AG20443 (cell line): ENCODE results near the gene SH3D21.

ENCODE experiments used
- DNase-seq: peaks from one replicate; pipeline ENCODE4 v3.0.0; 2012; ENCODE audit warnings: low spot score, mixed read lengths

The SH3D21 gene

GRCh38 chr1:36330940-36331339 lies 24.8 kb downstream of the SH3D21 start:
- DNase-seq = no peak

DNA sequence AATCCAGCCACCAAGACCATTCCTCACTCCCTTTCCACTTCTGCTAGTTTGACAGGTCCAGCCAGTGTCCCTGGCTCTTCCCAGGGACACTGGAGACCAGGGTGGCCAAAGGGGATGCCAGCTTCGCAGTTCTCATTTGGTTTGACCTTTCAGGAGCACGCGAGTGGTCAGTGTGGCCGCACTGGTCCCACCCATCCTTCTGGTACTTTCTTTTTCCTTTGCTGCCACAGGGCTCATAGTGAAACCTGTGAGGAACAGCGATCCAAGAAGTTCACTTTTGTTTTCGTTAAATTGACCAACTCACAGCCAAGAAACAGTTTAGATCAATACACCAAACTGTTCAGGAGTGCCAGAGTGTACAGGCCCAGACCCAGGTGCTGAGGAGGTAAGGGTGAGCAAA lies 31.7 kb downstream of the SH3D21 start:
- no peak for DNase-seq

DNA sequence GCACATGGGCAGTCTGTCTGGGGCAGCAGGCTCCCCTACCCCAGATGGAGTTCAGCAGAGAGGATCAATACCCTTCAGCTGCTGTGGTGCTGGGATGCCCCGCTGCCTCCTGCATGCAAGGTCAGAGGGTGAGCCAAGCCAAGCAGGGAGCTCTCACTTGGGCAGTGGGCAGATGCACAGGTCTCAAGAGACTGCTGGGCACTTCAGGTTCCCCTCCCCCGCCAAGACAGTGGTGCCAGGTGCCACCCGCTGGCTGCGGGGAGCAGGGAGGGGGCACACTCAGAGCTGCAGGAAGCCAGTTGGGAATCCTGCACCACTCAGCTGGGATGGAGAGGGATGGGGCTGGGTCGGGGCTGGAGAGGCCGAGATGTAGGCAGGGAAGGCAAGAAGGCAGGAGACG lies 33.0 kb downstream of the SH3D21 start:
- DNase-seq = no peak

DNA sequence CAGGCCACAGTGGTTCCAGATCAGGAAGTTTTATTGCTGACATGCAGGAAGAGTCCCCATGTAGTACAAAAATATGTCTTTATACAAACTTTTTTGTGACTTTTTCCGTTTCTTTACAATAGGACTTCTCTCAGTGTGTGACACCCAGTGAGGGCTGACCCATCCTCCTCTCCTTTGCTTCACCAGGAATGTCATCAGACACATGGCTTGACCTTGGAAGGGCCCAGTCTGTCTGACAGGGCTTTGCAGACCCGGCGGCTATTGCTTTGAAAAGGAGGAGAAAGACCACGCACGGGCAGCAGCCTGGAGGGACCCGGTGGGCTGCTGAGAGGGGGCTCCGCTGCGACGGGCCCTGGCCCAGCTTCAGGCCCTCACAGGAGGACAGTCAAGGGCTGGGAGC lies 33.4 kb downstream of the SH3D21 start:
- DNase-seq = no peak

GRCh38 chr1:36341626-36342320 lies 35.6 kb downstream of the SH3D21 start:
- DNase-seq = no peak

GRCh38 chr1:36342426-36343185 lies 36.4 kb downstream of the SH3D21 start:
- DNase-seq = peak; percentile 77

- DNase-seq = no peak
Measured at GRCh38 chr1:36343651-36344394, 37.7 kb downstream of the SH3D21 start.

DNA sequence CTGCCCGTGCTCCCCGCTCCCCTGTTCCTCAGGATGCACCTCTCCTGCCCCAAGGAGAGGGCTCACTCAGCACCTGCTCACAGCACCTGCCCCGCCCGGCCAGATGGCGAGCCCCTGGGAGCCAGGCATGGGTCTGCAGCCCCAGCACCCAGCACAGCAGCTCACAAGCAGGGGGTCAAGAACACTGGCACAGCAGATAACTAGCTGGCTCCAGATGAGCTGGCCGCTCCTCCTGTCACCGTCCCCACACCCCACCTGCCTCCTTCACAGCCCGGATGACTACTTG lies 38.2 kb downstream of the SH3D21 start:
- no peak for DNase-seq

DNA sequence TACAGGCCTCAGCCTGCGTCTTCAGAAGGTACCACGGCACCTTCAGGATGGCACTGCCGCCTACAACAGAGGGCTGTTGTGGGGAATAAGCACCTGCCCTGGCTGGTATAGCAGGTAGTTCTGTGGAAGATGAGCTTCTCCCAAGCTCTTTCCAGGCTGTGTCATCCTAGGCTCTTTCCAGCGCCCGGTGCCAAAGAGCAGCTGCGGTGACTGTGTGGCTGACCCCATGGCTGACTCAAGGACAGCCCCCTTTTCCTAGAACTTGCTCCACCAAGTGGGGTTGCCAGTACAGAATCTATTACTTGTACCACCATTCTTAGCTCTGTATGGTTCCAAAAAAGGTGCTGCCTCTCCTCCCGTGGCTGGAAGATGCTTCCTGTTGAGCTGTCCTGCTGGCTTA lies 39.2 kb downstream of the SH3D21 start:
- no peak for DNase-seq

GRCh38 chr1:36346741-36347370 lies 40.7 kb downstream of the SH3D21 start:
- DNase-seq = no peak

DNA sequence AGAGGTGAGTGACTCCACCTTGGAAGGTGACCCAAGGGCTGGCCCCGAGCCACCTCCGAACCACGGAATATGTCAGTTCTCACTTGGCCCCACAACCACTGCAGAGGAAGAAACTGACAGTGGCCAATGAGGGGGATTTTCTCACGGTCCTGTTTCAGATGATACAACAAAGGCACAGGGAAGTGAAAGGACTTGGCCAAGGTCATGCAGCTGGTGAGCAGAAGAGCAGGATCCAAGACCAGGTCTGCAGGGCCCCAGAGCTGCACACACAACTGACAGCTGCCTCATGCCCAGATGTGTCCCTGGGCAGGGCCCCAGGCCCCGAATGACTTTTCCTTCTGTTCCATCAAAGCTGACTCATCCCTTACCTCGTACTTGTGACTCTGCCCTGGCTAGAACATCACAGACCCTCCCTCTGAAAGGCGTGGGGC lies 43.1 kb downstream of the SH3D21 start:
- peak; percentile 31 for DNase-seq

- DNase-seq = peak; percentile 48
Measured at GRCh38 chr1:36349839-36350238, 43.7 kb downstream of the SH3D21 start.

DNA sequence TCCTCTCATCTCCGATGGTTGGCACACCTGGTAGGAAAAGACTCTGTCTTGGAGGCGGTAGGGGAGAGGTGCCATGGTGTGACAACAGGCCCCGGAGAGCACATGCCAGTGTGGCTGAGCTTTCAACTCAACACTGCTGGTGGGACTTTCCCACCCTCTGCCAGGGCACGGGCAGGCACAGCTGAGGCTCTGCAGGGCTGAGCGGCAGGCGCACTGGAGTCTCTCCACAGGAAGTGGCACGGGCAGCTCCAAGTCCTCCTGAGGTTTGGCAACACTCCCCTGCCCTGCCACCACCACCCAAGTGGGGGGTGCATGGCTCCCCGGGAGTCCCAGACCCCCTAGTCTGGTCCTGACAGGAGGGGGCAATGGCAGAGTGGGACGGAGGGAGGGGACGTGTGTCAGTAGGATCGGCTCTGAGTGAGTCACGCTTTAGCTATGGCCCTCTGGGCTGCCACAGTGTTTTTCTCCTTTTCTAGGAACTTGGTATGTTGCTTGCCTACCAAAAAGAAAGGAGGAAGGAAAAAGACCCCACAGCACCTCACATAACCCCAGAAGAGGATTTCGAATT lies 44.6 kb downstream of the SH3D21 start:
- peak; percentile 89 for DNase-seq

DNA sequence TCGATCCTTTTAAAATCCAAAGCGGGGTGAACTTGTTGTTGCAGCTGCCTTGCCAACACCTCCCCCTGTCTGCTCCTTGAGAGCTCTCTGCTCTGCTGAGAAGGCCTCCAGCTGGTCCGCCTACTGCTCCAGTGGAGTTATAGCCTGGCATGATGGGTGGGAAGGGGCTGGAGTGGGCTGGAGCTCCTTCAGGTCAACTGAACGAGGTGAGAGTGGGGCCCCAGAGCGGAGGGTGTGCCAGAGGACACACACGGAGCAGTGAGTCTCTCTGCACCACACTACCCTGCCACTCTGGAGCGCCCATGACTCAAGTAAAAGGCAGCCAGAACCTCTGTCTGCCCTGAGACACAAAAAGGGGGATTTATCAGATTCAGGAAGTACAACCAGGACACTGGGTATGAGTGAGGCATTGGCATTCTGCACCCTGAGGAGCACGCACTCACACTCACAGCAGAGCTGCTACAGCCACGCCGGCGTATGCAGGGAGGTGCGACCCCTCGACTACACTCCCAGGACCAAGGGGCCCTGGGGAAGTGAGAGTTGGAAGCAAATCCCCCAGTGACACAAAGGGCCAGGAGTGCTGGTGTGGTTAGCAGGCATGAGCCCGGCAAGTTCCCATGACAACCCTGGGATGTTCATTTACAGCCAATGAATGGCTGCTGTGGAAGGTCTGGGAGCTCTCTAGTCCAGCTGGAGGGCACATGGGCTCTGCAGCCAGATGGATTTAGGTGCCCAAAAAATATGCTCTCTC lies 45.2 kb downstream of the SH3D21 start:
- peak; percentile 87 for DNase-seq

DNA sequence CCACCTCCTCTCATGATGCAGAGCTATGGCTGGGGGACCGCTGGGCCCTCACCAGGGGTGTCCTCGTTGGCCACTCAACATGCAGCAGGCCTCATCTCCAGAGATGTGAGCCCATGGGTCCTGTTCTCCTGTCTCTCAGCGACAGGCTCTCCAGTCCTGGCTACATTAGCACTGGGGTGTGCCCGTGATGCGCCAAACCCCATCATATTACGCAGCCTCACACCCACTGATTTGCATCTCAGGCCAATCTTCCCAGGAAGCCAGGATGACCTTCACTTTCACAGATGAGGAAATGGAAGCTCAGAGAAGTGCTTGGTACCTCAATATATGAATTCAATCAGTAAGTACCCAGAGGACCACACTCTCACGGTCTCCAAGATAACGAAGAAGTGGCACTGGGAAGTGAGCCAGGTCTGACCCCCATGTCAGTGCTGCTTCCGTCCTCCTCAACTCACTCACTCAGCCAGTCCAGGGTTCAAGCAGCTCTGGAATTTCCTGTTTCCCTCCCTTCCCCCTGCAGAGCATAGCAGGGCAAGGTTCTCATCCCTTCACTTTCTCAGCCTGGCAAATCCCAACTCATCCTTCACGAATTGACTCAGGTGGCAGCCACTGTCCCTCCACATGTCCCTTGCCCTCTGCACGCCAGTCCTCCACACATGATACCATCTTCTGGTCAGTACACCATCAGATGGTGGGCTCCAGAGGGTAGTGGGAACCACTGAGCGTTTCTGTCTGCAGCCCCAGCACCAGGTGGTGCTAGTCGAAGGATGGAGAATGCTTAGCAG lies 46.1 kb downstream of the SH3D21 start:
- peak; percentile 29 for DNase-seq

DNA sequence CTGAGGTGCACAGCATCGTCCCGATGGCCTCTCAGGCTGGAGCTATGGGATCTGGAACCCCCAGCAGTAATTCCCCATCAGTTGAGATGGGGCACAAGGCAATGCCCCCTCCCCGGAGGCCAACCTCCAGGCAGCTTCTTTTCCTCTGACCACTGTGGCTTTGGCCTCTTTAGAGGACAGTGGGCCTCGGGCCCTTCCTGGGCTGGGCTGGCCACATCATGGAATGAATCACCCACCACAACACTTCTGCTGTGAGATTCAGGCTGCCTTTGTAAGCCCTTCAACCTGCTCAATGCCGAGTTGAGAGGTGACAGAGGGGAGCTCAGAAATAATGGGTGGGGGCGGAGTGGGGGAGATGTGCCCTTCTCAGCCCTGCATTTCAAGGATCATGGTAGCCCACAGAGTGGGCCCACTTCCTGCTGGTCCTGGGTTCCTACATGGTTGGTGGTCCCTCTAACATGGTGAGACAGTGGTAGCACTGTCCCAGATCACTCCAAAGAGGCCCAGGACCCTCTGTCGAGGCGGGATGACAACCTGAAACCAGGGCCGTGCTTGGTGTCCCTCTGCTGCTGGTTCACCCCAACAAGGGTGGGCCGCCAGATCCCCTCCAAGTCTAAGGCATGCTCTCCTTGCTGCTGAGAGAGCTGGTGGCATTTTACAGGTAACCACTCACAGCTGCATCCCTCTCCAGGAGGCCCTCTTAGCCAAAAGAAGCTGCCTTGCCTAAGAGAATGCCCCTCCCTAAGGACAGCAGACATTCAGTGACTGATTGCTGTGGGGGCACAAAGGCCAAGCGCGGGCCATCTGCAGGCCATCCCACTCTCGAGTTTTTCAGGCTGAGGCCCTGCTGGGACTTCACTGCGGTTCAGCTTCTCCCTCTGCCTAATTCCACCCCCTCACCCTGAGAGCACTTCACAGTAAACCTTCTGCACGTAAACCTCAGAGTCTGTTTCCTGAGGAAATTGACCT lies 47.0 kb downstream of the SH3D21 start:
- DNase-seq = peak; percentile 81

DNA sequence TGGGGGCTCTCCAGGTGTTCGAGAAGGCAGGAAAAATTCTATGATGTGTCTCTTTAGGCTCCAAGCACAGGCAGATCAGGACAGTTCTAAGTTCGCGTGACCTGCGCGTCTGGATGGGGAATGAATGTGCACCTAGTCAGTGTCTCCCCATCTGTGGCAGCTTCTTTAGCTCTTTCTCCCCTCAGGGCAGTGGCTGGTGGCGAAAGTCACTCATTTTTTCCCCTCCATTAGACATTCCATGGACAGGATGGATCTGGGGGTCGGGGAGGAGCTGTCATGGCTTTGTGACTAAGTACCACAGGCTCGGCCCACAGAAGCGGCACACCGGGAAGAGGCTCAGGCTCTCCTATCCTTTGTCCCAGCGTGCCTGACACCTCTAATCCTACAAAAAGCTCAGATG lies 48.3 kb downstream of the SH3D21 start:
- DNase-seq = no peak

DNA sequence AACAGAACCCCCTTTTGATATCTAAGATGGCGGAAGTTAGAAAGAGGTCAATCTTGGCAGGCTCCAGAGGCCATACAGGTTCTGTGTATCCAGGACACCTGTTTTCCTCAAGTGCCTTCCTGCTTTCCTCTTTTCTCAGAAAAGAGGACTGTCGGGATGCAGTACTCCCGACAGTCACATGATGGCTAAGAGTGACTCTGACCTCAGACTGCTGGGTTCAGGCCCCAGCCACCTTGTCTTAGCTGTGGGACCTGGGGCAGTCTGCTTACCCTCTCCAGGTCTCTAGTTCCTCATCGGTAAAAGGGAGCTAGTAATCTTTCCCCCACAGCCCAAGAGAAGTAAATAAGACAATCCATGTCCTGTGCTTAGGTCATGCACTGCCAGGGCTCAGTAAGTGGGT lies 49.6 kb downstream of the SH3D21 start:
- DNase-seq = no peak

DNA sequence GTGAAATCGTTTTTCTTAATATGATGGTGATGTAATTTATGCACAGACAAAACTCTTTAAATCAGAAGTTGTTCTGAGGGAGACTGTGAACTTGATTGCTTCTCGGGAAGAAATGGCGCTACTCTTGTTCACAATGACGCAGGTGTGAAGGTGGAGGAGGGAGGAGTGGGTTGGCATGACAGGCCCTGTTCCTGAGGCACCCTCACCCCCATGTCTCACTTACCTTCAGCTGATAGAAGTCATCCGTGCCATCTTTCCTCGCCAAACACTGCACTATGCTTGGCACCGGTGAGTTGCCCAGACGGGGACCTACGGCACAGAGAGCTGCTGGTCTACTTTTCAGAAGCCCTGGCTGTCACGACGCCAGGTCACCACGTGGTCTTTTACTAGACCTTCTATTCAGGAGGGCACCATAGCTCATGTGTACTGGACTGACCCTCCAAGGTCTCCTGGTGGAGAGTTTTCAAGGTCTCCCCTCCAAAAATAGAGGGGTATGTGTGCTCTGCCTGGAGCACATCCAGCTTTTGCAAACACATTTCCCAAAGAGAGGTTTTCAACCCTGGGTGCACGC lies 52.4 kb downstream of the SH3D21 start:
- DNase-seq = no peak
